Gastrocnemius medialis (tissue), 4 donors: ENCODE results near the gene C3orf33. TPM values are rescaled to one million over a fixed set of nuclear protein-coding genes. Genes with fewer than 3 reads are reported as not detected.

Source experiments
- ATAC-seq, 2 donors: fragments of 150-250 bp; one replicate each; pipeline ENCODE4 v1.9.1; 2016
- DNase-seq, 2 donors: peaks; one replicate each; pipeline ENCODE4 v3.0.0-alpha.2; 2019
- H3K27ac ChIP-seq, 4 donors: fragments of 200-600 bp; sonication (generic); 1 replicate in 1 of 4; 2 replicates in 3 of 4; pipeline ENCODE4 v1.5.1; 2016 to 2018; ENCODE audit warnings: mild to moderate bottlenecking in 2 of 4, moderate library complexity in 1 of 4
- H3K27me3 ChIP-seq, 3 donors: fragments of 200-600 bp; sonication (generic) in 2 of 3; 1 replicate in 1 of 3; 2 replicates in 2 of 3; pipeline versions ENCODE4 v1.5.1 to v1.6.0; 2016 to 2019; ENCODE audit warnings: mild to moderate bottlenecking in 1 of 3, moderate library complexity in 1 of 3
- H3K36me3 ChIP-seq, 2 donors: fragments of 200-600 bp; sonication (generic) in 1 of 2; one replicate each; pipeline ENCODE4 v1.5.1; 2017 to 2018
- H3K4me1 ChIP-seq, 2 donors: fragments of 200-600 bp; sonication (generic) in 1 of 2; one replicate each; pipeline ENCODE4 v1.5.1; 2016 to 2017; ENCODE audit warnings: mild to moderate bottlenecking in 2 of 2
- H3K4me3 ChIP-seq, 4 donors: fragments of 200-600 bp; sonication (generic) in 3 of 4; 1 replicate in 1 of 4; 2 replicates in 3 of 4; pipeline ENCODE4 v1.5.1; 2016 to 2019; ENCODE audit warnings: mild to moderate bottlenecking in 2 of 4
- H3K9me3 ChIP-seq, 3 donors: fragments of 200-600 bp; sonication (generic) in 2 of 3; 1 replicate in 1 of 3; 2 replicates in 2 of 3; pipeline ENCODE4 v1.5.1; 2016 to 2019
- POLR2A ChIP-seq, 2 donors: fragments of 450-650 bp; IDR thresholded peaks; one replicate each; pipeline ENCODE4 v1.6.1; 2017; ENCODE audit warnings: antibody characterized with exemption in 2 of 2, mild to moderate bottlenecking in 2 of 2, moderate library complexity in 2 of 2
- in situ Hi-C, 4 donors: fragments of 200-750 bp; cut with MboI; loops; one replicate each; pipeline versions ENCODE4 v1.15.0 to v1.8.0; 2017; ENCODE audit warnings: low sequenced_read_pairs in 4 of 4
- intact Hi-C: fragments of 100-400 bp; cut with DNase I; formaldehyde crosslinking; loops from one replicate; pipeline ENCODE4 v1.15.1; 2023; ENCODE audit warnings: low total_unique reads
- total RNA-seq, 4 donors: library from RNA; depleted of rRNA; stranded (reverse); fragments of >200 nt; gene quantifications; one replicate each; pipeline versions ENCODE4 v1.1.0 to v1.2.3, GENCODE V29; 2016
- TF ChIP-seq, protein P1 (sequence below), 5 experiments: fragments of 450-650 bp in 3 of 5; fragments of 200-600 bp in 2 of 5; sonication (generic) in 2 of 5; IDR thresholded peaks in 4 of 5; conservative IDR thresholded peaks in 1 of 5; 1 replicate in 4 of 5; 2 replicates in 1 of 5; pipeline ENCODE4 v1.5.1; 2016 to 2019; ENCODE audit warnings: antibody characterized with exemption in 5 of 5, mild to moderate bottlenecking in 3 of 5, moderate library complexity in 3 of 5

Gene C3orf33
- total RNA-seq, 4 donors from 2014 or later, result 1.4 to 6.1 (median 3.9) TPM

DNA sequence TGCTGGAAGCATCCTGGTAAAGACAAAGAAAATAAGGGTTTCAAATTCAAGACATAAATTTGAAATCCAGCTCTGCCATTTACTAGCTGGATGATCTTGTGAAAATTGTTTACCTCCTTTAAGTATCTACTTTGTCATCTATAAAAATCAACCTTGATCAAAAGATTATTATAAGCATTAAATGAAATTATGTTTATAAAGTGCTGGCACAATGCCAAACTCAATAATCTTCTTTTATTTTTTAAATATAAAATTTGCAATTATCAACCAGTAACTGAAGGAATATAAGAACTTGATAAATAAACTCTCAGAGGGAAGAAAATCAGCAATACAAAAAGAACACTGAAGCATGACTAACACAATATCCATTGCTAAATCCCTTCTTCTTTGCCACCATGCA, 25.8 kb downstream of the C3orf33 start:
- Histone ChIP-seq H3K27ac (no peak overlapping the region), H3K4me1 (peaks cover 0 to 2% of the 10 kb centered on the region in 2 donors), H3K4me3 (no peak overlapping the region), H3K27me3 (no peaks in the 10 kb centered on the region), H3K36me3 (no peaks in the 10 kb centered on the region), H3K9me3 (no peaks in the 10 kb centered on the region)
- no peak for ATAC-seq
- no peak for DNase-seq
- in situ Hi-C loops, result no loop called here
- intact Hi-C loops, result no loop called here
- TF ChIP-seq POLR2A (IDR thresholded peaks at IDR 0.05), result no peak
- TF ChIP-seq, protein P1, sequence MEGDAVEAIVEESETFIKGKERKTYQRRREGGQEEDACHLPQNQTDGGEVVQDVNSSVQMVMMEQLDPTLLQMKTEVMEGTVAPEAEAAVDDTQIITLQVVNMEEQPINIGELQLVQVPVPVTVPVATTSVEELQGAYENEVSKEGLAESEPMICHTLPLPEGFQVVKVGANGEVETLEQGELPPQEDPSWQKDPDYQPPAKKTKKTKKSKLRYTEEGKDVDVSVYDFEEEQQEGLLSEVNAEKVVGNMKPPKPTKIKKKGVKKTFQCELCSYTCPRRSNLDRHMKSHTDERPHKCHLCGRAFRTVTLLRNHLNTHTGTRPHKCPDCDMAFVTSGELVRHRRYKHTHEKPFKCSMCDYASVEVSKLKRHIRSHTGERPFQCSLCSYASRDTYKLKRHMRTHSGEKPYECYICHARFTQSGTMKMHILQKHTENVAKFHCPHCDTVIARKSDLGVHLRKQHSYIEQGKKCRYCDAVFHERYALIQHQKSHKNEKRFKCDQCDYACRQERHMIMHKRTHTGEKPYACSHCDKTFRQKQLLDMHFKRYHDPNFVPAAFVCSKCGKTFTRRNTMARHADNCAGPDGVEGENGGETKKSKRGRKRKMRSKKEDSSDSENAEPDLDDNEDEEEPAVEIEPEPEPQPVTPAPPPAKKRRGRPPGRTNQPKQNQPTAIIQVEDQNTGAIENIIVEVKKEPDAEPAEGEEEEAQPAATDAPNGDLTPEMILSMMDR (IDR thresholded peaks at IDR 0.05 in 4 of 5, conservative IDR thresholded peaks at IDR 0.05 in 1 of 5), result no peak

DNA sequence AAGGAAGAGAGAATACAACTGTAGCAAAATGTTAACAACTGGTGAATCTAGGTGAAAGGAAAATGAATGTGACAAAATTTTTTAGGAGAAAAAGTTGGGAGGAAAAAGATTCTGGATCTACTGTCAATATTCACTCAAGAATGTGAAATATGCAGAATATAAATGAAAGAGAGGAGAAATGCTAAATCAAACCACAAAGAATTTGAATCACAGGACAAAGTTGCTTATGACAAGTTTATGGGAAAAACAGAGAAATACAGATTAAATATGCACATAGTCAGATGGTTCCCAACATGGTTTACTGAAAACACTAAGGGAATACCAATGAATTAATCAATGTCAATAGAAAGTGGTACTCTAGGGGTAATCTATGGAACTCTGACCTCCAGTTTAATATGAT, 27.6 kb downstream of the C3orf33 start:
- Histone ChIP-seq H3K4me1 (peaks cover 3% of the 10 kb centered on the region in 2 donors), H3K36me3 (no peaks in the 10 kb centered on the region), H3K9me3 (no peaks in the 10 kb centered on the region), H3K27me3 (no peaks in the 10 kb centered on the region), H3K4me3 (no peak overlapping the region), H3K27ac (no peak overlapping the region)
- no peak for ATAC-seq
- intact Hi-C loops, result no loop called here
- TF ChIP-seq, protein P1 (IDR thresholded peaks at IDR 0.05 in 4 of 5, conservative IDR thresholded peaks at IDR 0.05 in 1 of 5), result no peak
- no peak for TF ChIP-seq POLR2A (IDR thresholded peaks at IDR 0.05)
- DNase-seq, result no peak
- in situ Hi-C loops, result no loop called here

DNA sequence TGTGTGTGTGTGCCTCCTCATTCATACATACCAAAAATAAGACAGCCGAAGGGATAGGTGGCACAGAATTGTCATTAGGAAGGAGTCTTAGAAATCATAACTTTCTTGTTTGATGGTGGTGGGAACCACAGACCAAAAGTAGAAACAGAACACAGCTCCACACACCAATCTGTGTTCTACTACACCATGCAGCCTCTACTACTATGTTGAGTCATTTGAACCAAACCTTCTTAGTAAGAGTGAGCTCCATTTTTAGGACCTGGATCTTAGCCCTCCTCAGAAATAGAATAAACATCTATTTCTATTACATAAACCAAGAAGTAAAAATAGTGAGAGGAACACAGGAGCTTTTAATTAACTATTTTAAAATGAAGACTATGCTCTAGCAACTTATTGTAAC, 33.3 kb downstream of the C3orf33 start:
- H3K4me1 ChIP-seq, result peaks cover 6 to 9% of the 10 kb centered on the region in 2 donors
- intact Hi-C loops (no loop called here), in situ Hi-C loops (no loop called here)
- H3K36me3 ChIP-seq, result peaks cover 0 to 8% of the 10 kb centered on the region in 2 donors
- no peak overlapping the region for H3K4me3 ChIP-seq
- no peak for DNase-seq
- no peak overlapping the region for H3K27ac ChIP-seq
- peak in 1 of 2 donors; percentile 58 for ATAC-seq
- no peaks in the 10 kb centered on the region for H3K27me3 ChIP-seq
- no peaks in the 10 kb centered on the region for H3K9me3 ChIP-seq
- TF ChIP-seq POLR2A (IDR thresholded peaks at IDR 0.05), result no peak
- TF ChIP-seq, protein P1 (IDR thresholded peaks at IDR 0.05 in 4 of 5, conservative IDR thresholded peaks at IDR 0.05 in 1 of 5), result no peak

DNA sequence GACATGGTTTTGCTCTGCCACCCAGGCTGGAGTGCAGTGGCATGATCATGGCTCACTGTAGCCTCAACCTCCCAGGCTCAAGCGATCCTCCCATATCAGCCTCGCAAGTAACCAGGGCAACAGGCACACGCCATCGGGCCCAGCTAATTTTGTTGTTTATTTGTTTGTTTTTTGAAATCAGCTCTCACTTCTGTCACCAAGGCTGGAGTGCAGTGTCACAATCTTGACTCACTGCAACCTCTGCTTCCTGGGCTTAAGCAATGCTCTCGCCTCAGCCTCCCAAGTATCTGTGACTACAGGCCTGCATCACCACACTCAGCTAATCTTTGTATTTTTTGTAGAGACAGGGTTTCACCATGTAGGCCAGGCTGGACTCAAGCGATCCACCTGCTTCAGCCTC, 35.0 kb downstream of the C3orf33 start:
- Histone ChIP-seq H3K9me3 (no peaks in the 10 kb centered on the region), H3K27ac (no peak overlapping the region), H3K27me3 (no peaks in the 10 kb centered on the region), H3K36me3 (peaks cover 0 to 8% of the 10 kb centered on the region in 2 donors), H3K4me1 (peaks cover 6 to 9% of the 10 kb centered on the region in 2 donors), H3K4me3 (no peak overlapping the region)
- in situ Hi-C loops, result no loop called here
- intact Hi-C loops, result no loop called here
- TF ChIP-seq, protein P1 (IDR thresholded peaks at IDR 0.05 in 4 of 5, conservative IDR thresholded peaks at IDR 0.05 in 1 of 5), result no peak
- TF ChIP-seq POLR2A (IDR thresholded peaks at IDR 0.05), result no peak
- DNase-seq, result no peak
- ATAC-seq, result no peak

DNA sequence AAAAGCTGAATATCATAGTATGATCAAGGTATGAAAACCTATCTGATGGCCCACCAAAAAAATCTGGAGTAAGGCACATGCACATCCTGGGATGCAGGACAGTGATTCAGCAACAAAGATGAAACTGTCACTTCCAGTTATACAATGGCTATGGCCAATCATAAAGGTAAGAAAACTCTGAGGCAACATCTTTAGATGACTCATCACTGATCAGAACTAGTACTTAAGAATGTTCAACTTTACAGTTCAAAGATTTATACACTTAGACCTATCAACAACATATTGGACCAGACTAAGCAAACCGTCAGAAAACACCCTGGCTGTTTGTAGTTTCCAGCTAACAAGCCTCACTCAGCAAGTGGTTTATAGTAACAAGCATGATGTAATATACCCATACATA, 39.9 kb downstream of the C3orf33 start:
- in situ Hi-C loops (no loop called here), intact Hi-C loops (no loop called here)
- DNase-seq, result no peak
- TF ChIP-seq, protein P1 (IDR thresholded peaks at IDR 0.05 in 4 of 5, conservative IDR thresholded peaks at IDR 0.05 in 1 of 5), result no peak
- no peak for TF ChIP-seq POLR2A (IDR thresholded peaks at IDR 0.05)
- H3K36me3 ChIP-seq, result peaks cover 0 to 8% of the 10 kb centered on the region in 2 donors
- no peak overlapping the region for H3K27ac ChIP-seq
- no peaks in the 10 kb centered on the region for H3K9me3 ChIP-seq
- no peak overlapping the region for H3K4me3 ChIP-seq
- no peak for ATAC-seq
- H3K4me1 ChIP-seq, result no peaks in the 10 kb centered on the region
- no peaks in the 10 kb centered on the region for H3K27me3 ChIP-seq
